Measurements from ENCODE around the gene EYS. TPM values are rescaled to one million over a fixed set of nuclear protein-coding genes. Genes with fewer than 3 reads are reported as not detected.

The EYS gene
- total RNA-seq, 1 experiment from 2014 or later = not detected

DNA sequence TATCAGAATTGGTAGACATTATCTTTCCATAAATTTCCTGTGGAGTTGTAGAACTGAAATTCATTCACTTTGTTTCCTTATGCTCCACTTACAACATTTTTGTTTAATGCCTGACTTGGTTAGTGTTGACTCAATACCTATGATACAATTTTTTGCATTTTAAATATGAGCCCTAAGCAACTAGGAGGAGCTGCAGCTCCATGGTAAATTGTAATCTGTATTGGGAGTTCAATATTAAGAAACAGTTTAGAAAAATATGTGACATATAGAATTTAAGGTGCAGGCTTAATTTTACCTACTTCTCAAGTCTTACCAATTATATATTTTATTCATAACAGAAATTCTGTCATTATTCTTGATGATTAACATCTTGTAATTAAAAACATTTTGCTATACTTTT is 868.3 kb downstream of the EYS start:
- Histone ChIP-seq H3K9ac (ENCODE audit: low read length) (no peak overlapping the region), H2AFZ (ENCODE audit: low read depth, low read length, poor library complexity, severe bottlenecking) (no peak overlapping the region), H3K79me2 (ENCODE audit: insufficient read depth, low read length) (no peaks in the 10 kb centered on the region), H3K4me1 (ENCODE audit: control insufficient read depth in 1 of 2, insufficient read depth in 2 of 2, low read length in 2 of 2) (no peaks in the 10 kb centered on the region), H4K20me1 (ENCODE audit: insufficient read depth) (no peaks in the 10 kb centered on the region), H3K9me2 (ENCODE audit: insufficient read depth) (no peaks in the 10 kb centered on the region), H3K36me3 (ENCODE audit: control insufficient read depth in 1 of 2, insufficient read depth in 2 of 2, low read length in 2 of 2) (no peaks in the 10 kb centered on the region), H3K4me3 (replicated peaks in 1 of 2; ENCODE audit: low read depth in 1 of 2, low read length in 2 of 2) (no peak overlapping the region), H3K4me2 (ENCODE audit: low read length) (no peak overlapping the region), H3K27me3 (ENCODE audit: insufficient read depth, low read length) (no peaks in the 10 kb centered on the region), H3K27ac (ENCODE audit: low read depth, low read length) (no peak overlapping the region), H3K9me3 (ENCODE audit: control insufficient read depth in 1 of 2, insufficient read depth in 1 of 2, low read depth in 1 of 2, low read length in 2 of 2) (peaks cover 5 to 24% of the 10 kb centered on the region in 2 experiments; a peak in 2 of 4 replicates)
- DNase-seq (ENCODE audit: low read depth, low spot score) (no peak), ATAC-seq (no peak)
- POLR2A ChIA-PET = no interaction called here
- intact Hi-C loops (cut with micrococcal nuclease) = no loop called here
- BruUV-seq (replicated peaks) = no TSS peak
- CTCF ChIA-PET = no interaction called here
- TF ChIP-seq JUND (IDR thresholded peaks at IDR 0.05) = no peak
- no peak for TF ChIP-seq RAD21 (IDR thresholded peaks at IDR 0.05; ENCODE audit: low read depth)
- TF ChIP-seq, protein P1, sequence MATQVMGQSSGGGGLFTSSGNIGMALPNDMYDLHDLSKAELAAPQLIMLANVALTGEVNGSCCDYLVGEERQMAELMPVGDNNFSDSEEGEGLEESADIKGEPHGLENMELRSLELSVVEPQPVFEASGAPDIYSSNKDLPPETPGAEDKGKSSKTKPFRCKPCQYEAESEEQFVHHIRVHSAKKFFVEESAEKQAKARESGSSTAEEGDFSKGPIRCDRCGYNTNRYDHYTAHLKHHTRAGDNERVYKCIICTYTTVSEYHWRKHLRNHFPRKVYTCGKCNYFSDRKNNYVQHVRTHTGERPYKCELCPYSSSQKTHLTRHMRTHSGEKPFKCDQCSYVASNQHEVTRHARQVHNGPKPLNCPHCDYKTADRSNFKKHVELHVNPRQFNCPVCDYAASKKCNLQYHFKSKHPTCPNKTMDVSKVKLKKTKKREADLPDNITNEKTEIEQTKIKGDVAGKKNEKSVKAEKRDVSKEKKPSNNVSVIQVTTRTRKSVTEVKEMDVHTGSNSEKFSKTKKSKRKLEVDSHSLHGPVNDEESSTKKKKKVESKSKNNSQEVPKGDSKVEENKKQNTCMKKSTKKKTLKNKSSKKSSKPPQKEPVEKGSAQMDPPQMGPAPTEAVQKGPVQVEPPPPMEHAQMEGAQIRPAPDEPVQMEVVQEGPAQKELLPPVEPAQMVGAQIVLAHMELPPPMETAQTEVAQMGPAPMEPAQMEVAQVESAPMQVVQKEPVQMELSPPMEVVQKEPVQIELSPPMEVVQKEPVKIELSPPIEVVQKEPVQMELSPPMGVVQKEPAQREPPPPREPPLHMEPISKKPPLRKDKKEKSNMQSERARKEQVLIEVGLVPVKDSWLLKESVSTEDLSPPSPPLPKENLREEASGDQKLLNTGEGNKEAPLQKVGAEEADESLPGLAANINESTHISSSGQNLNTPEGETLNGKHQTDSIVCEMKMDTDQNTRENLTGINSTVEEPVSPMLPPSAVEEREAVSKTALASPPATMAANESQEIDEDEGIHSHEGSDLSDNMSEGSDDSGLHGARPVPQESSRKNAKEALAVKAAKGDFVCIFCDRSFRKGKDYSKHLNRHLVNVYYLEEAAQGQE (IDR thresholded peaks at IDR 0.05; ENCODE audit: low read depth) = no peak
- TF ChIP-seq POLR2AphosphoS5 (IDR thresholded peaks at IDR 0.05; ENCODE audit: low read depth, low read length) = no peak
- TF ChIP-seq EZH2phosphoT487 (IDR thresholded peaks at IDR 0.05; ENCODE audit: borderline replicate concordance) = no peak
- no peak for TF ChIP-seq ZNF274 (IDR thresholded peaks at IDR 0.05; ENCODE audit: low read depth, low read length)
- TF ChIP-seq EZH2 (IDR thresholded peaks at IDR 0.05) = no peak
- TF ChIP-seq SP1 (IDR thresholded peaks at IDR 0.05; ENCODE audit: low read depth) = no peak
- no peak for TF ChIP-seq YY1 (IDR thresholded peaks at IDR 0.05; ENCODE audit: extremely low read depth, insufficient replicate concordance, low read depth, low read length)
- no peak for TF ChIP-seq CBX3 (IDR thresholded peaks at IDR 0.05; ENCODE audit: low read depth)
- no peak for TF ChIP-seq EGR1 (IDR thresholded peaks at IDR 0.05; ENCODE audit: low read depth)
- no peak for TF ChIP-seq ZFX (IDR thresholded peaks at IDR 0.05)
- TF ChIP-seq SRF (IDR thresholded peaks at IDR 0.05; ENCODE audit: low read depth) = no peak
- no peak for TF ChIP-seq SIN3A (IDR thresholded peaks at IDR 0.05; ENCODE audit: low read depth)
- no peak for TF ChIP-seq TCF7L2 (IDR thresholded peaks at IDR 0.05; ENCODE audit: borderline replicate concordance, extremely low read depth, insufficient read depth, insufficient read length)
- no peak for TF ChIP-seq ELF1 (IDR thresholded peaks at IDR 0.05; ENCODE audit: borderline replicate concordance, low read depth)
- TF ChIP-seq, protein P2, sequence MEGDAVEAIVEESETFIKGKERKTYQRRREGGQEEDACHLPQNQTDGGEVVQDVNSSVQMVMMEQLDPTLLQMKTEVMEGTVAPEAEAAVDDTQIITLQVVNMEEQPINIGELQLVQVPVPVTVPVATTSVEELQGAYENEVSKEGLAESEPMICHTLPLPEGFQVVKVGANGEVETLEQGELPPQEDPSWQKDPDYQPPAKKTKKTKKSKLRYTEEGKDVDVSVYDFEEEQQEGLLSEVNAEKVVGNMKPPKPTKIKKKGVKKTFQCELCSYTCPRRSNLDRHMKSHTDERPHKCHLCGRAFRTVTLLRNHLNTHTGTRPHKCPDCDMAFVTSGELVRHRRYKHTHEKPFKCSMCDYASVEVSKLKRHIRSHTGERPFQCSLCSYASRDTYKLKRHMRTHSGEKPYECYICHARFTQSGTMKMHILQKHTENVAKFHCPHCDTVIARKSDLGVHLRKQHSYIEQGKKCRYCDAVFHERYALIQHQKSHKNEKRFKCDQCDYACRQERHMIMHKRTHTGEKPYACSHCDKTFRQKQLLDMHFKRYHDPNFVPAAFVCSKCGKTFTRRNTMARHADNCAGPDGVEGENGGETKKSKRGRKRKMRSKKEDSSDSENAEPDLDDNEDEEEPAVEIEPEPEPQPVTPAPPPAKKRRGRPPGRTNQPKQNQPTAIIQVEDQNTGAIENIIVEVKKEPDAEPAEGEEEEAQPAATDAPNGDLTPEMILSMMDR (IDR thresholded peaks at IDR 0.05 in 2 of 3, conservative IDR thresholded peaks at IDR 0.05 in 1 of 3; ENCODE audit: borderline replicate concordance in 1 of 3, insufficient read depth in 1 of 3, low read depth in 2 of 3, low read length in 2 of 3) = no peak
- TF ChIP-seq MAX (IDR thresholded peaks at IDR 0.05) = no peak
- no peak for TF ChIP-seq ATF3 (IDR thresholded peaks at IDR 0.05)
- RAD21 ChIA-PET (ENCODE audit: low non-redundant PET in 1 of 2, low total read pairs in 2 of 2, uncharacterized antibody in 2 of 2, unreplicated experiment in 2 of 2) = no interaction called here
